GM21737 (cell line): ENCODE data around the gene CNDP1.
"Not testable (repeated sequence)": the region's sequence is repeated elsewhere in the genome, so short reads cannot be mapped to it uniquely, and the experiment has no call there.

Source experiments
- ATAC-seq: cut with Tn5 transposase; IDR thresholded peaks from one replicate; pipeline ENCODE4 v1.9.1; 2021; ENCODE audit warnings: mild to moderate bottlenecking, moderate library complexity; ENCODE audit not compliant: unreplicated experiment

CNDP1 gene

DNA sequence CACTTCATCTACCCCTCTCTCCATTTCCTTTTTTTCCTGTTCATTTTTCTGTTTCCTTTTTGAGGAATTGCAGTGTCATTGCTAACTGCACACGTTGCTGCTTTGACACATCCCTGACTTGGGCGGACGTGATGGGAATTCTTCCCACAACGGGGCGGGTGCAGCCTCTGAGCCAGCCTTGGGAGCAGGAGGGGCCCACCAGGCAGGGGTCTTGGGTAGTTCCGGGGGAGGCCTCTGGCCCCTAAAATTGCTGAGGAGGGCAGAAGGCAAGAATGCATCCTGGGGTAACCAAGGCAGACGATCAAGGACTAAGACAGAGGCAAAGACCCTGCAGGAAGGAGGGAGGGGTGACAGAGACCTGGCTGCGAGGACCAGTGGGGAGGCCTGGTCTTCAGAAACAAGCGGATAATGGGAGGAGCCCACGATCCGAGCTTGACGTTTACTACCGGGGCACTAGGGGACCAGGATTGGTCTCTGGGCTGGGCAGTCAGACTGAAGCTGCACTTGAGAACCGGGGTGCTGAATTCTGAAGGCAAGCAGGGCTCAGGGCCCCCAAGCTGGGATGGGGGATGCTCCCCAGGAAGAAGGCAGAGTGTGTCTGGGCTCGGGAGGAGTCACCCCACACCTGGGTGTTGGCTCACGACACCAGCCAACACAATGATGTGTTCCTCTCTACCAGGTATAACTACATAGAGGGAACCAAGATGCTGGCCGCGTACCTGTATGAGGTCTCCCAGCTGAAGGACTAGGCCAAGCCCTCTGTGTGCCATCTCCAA lies 14.8 kb upstream of the CNDP1 start:
- ATAC-seq = no peak

DNA sequence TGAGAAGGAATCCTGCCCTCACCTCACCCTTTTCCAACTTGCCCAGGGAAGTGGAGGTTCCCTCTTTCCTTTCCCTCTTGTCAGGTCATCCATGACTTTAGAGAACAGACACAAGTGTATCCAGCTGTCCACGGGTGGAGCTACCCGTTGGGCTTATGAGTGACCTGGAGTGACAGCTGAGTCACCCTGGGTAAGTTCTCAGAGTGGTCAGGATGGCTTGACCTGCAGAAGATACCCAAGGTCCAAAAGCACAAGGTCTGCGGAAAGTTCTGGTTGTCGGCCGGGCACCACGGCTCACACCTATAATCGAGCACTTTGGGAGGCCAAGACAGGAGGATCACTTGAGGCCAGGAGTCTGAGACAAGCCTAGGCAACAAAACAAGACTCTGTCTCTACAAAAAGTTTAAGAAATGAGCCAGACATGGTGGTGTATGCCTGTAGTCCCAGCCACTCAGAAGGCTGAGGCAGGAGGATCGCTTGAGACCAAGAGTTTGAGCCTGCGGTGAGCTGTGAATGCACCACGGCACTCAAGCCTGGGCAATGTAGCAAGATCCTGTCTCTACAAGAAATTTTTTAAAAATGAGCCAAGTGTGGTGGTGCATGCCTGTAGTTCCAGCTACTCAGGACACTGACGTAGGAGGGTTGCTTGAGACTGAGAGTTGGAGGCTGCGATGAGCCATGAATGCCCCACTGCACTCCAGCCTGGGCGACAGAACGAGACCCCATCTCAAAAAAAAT lies 14.0 kb upstream of the CNDP1 start:
- no peak for ATAC-seq

DNA sequence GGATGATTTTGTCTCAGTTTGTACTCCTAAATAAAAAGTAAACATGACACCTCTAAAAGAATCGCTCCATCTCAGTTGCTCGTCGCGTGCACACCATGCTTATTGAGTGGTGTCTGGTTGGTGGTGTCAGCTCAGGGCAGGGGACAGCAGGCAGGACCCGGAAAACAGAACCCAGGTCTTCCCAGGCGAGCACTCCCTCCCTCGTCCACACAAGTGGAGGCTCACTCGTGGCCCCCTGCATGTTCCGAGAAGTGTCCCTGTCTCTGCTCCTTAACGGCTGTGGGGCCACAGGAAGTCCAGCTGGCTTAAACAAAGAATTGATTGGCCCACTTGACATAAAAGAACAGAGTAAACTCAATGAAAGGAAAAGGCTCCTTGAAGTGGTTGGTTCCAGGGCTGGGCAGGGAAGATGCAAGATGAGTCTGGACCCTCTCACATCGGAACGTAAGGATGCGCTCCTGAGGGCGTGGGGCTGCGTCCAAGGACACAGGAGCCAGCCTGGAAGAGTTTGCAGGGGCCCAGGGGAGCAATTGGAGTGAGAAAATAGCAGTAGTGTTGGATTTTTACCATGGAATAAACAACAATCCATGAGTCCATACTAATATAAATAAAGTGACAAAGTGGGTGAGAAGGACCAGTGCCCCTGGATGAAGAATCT lies 13.1 kb upstream of the CNDP1 start:
- ATAC-seq = no peak

DNA sequence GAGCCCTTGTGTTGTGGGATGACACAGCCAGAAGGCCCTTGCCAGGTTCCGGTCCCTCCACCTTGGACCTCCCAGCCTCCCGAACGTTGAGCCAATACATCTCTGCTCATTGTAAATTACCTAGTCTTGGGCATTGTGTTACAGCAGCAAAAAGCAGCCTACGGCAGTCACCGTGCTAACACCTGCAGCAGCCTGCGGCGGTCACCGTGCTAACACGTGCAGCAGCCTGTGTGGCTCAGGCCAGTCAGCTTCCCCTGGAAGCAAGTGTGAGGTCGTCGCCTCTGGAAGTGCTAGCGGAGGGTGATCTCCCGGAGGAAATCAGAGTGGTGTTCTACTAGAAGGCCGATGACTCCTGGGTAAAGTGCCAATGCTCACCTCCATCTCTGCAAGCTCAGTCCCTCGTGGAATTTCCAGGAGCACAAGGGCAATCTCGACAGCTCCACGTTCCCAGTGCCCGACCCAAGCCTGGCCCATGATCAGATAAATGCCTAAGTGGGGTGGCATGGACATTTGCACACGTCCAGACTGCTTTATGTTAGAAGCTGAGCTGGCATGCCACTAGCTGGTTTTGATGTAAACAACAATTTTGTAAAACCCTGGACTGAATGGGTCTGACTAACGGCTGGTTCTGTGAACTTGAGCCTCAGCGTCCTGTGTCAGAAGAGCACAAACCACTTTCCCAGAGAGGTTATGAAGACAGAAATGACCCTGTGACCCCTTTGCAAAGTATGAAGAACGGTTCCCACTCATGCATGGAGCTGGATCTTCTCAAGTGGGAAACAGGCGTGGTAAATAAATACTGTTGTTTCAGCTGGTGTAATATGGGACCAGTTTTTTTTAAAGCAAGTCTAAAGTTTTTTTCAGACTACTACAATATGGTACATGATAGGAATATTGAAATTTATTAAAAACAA lies 11.4 kb upstream of the CNDP1 start:
- no peak for ATAC-seq

DNA sequence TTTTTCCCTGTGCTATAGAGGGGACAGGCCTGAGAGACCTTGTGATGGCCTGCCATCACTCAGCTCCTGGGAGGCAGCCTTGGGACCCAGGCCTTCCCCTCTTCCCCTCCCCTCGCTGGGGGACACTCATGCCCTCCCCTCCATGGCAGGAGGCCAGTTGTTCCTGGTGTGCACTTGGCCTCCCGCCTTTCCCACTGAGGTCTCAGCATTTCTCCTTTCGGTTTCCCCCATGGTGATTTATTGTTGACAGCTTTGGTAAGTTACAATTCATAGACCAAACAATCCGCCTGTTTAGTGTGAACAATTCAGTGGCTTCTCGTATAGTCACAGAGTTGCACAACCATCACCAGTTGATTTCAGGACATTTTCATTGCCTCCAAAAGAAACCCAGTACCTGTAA lies 10.2 kb upstream of the CNDP1 start:
- ATAC-seq = no peak

DNA sequence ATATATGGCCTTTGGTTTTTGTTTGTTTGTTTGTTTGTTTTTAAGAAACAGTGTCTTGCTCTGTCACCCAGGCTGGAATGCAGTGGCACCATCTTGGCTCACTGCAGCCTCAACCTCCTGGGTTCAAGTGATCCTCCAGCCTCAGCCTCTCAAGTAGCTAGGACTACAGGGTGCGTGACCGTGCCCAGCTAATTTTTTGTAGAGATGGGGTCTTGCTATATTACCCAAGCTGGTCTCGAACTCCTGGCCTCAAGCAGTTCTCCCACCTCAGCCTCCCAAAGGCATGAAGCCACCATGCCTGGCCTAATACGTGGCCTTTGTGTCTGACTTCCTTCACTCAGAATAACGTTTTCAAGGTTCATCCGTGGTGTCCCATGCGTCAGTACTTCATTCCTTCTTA lies 9.4 kb upstream of the CNDP1 start:
- ATAC-seq = not testable (repeated sequence)

DNA sequence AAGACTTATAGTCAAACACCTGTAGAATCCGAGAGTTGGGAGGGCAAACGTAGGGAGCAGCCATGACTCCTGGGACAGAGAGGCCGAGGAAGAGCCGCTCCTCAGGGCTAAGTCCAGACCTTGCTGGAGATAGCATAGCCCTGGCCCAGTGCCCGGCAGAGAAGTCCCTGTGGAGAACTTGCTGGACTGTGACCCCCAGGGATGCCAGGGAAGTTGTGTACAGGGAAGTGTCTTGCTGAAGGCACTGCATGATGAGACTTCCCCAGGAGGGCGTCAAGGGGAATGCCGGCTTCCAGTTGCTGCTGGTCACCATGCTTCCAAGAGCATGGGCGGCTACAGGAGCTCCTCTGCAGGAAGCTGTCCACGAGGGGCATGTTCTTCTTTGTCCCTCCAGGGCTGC lies 8.6 kb upstream of the CNDP1 start:
- no peak for ATAC-seq

DNA sequence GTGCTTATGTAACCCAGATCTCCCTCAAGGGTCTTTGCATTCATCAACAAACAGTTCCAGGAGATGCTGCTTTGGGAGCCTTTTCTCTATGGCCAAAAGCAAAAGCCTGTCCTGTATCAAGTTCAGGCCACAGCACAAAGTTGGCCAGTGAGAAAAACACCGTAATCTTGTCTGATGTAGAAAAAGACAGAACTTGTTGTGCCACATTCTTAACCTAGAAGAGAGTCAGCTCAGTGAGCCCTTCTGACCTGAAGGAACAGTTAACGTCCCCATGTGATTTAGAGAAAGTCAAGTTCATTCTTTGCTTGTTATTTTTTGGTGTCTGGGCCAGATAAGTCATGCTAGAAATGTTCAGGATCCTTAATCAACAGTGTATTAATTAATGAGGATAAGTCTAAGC lies 7.8 kb upstream of the CNDP1 start:
- ATAC-seq = no peak

DNA sequence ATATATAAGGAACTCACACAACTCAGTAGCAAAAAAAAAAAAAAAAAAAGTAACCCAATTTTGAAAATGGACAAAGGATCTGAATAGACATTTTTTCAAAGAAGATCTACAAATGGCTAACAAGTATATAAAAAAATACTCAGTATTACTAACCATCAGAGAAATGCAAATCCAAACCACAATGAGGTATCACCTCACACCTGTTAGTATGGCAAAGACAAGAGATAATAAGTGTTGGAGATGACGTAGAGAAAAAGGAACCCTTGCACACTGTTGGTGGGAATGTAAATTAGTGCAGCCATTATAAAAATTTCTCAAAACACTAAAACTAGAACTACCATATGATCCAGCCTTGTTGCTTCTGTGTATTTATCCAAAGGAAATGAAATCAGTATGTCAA lies 5.8 kb upstream of the CNDP1 start:
- ATAC-seq = no peak

DNA sequence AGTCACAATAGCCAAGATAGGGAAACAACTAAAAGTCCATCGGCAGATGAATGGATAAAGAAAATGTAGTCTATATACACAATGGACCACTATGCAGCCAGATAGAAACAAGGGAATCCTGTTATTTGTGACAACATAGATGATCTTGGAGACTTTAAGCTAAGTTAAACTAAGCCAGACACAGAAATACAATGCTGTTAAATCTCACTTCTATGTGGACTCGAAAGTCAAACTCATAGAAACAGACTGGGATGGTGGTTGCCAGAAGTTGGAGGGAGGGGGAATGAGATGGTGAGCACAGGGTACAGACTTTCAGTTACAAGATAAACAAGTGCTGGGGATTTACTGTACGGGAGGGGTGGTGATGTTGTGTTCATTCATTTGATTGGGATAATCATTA lies 5.4 kb upstream of the CNDP1 start:
- no peak for ATAC-seq

DNA sequence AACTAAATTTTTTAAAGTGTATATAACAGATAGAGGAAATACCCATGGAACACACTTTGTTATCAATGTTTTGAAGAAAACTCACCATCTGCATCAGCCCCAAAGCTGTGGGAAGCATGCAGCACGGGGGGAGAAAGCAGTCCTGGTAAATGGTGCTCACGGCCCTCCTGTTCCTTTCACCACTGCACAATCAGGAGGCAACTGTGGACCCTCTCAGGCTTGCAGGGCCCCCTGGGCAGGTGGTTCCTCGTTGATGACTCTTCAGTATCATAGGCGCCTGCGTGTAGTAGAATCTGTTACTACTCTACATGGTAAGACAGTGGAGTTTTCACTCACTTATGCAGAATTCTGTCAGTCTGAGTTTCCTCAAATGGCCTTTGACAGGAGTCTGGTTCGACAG lies 4.9 kb upstream of the CNDP1 start:
- ATAC-seq = no peak

DNA sequence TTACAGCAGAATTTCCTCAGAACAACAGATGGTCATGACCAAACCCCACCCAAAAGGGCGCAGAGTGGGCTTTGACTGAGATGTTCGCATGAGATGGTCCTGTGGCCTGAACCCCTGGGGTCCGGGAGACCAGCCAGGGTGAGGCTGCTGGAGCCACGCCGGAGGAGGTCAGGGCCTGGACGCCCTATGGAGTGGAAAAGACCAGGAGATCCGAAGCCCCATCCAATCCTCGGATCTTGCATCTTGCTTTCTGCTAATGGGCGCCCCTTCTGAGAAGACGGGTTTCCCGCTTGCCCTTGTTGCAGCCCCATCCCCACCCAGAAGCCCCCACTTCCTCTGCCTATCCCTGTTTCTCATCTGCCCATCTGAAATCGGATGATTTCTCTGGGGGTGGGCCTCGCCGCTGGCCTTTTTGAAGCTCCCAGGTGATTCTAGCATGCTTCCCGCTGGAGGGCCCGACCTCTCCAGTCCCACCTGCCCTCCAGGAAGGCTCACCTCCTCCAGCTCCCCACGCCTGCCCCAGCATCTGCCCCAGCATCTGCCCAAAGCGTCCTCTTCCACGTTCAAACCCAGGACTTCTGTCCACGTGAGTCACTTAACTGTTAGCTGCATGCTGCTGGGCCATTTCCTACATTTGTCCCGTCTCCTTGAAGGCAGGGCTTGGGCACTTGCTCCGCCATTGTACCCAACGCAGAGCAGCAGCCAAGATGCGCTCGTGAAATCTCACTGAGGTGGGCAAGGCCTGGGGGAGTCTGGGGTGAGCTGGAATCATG lies 4.3 kb upstream of the CNDP1 start:
- no peak for ATAC-seq

DNA sequence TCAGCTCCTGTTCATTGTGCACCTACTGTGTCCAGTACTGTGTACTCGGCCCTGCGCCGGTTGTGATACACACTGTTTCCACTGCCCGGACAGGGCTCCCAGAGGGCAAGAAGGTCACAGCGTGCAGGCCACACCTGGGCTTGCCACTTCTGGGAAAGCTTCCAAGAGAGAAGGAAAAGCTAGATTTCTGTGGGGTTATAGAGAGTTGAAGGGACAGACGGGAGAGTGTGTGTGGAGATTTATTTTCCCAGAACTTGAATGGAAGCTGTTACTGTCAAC lies 3.8 kb upstream of the CNDP1 start:
- no peak for ATAC-seq

DNA sequence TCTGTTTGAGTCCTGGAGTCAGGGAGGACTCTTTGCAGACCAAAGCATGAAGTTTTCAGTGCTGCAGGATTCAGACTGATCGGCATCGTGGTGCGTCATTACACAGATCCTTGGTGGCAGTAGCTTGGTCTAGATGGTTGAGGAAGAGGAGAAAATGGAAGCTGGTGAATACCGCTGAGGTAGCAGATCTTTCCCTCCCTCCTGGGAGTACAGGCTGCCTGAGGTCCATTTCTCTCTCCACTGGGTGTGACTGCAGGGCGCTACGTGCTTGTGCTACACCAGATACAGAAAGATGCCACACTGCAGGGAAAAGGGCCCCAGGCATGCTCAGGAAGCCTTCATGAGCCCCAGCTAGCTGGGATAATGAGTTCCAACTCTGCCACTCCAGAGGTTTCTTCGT lies 3.3 kb upstream of the CNDP1 start:
- ATAC-seq = no peak

DNA sequence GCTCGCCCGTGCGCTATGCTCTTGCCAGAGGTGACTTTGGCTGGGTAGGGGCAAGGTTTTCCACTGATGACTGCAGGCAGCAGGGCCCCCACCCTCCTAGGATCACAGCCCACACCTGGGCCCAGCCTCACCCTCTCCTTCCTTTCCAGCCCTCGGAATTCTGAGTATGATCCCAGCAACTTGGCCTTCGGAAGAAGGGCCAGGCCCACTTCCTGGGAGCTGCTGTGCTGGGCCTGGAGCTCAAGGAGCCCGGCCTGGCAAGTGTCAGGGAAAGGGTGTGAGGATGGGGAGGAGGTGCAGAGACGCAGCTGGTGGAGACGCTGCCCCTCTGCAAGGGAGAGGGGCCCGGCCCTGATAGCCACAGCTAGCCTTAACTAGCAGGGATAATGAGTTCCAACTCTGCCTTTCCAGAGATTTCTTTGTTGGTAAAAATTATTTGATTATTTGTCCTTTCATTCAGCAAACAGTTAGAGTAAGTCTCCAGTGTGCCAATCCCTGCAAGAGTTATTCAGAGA lies 1.7 kb upstream of the CNDP1 start:
- no peak for ATAC-seq

DNA sequence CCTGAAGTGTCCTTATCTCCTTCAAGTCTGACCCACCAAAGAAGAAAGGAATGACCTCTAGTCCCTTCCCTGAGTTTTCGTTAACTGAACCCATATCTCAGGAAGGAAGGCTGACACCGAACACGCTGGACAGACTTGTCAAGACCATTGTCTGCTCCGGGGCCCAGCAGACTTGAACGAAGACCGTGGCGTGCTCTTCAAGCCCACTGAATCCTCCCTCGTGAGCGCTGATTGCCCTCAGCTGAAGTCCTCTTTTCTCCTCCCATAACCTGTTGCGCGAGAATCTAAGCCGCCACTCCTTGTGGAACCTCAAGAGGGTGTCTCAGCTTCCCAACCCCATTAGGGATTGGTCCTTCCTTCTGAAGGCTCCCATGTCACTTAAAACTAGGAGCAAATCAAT lies 634 bp upstream of the CNDP1 start:
- no peak for ATAC-seq

DNA sequence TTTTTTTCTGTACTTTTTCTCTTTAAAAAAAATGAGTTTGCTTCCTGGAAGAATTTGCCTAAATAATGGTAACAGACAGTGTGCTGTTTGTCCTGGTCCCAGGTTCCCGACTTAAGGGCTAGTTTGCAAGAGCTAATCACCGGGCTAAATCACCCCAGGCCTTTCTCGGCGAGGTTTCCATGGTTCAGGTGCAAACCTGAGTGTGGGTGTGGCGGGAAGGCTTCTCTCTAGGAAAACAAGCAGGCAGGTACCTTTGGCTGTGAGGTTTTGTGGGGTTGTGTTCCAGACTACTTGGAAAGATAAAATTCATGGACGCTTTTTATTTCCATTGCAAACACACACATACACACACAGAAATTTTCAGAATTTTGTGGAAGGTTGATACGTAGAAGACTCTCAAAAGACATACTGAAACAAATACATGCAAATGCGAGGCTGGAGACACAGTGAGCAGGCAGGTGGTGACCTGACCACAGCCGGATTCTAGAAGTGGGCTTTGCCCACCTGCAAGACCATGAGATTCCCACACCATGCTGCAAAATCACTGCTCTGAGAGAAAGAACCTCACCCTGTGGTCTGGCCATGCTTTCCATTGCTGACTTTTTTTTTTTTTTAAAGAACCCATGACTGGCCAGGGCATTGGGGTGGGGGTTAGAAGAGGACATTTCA lies 815 bp downstream of the CNDP1 start:
- ATAC-seq = no peak

DNA sequence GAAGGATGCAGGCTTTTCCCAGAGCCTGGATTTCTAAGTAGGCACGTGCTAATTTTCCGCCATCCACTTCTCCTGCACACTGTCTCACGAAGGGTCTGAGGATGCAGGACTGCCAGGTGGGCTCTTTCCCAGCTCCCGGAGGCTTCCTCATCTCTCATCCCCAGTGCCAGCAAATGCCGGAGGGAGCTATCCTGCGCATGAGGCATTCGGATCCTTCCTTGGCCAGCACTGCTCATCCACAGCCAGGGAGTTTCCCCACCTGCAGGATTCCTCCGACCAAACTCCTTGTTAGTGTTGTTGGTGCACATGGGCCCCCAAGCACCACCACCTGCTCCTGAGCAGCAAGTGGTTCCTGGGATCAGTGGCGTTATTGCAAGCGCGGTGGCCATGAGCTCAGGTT lies 5.0 kb downstream of the CNDP1 start:
- ATAC-seq = no peak

DNA sequence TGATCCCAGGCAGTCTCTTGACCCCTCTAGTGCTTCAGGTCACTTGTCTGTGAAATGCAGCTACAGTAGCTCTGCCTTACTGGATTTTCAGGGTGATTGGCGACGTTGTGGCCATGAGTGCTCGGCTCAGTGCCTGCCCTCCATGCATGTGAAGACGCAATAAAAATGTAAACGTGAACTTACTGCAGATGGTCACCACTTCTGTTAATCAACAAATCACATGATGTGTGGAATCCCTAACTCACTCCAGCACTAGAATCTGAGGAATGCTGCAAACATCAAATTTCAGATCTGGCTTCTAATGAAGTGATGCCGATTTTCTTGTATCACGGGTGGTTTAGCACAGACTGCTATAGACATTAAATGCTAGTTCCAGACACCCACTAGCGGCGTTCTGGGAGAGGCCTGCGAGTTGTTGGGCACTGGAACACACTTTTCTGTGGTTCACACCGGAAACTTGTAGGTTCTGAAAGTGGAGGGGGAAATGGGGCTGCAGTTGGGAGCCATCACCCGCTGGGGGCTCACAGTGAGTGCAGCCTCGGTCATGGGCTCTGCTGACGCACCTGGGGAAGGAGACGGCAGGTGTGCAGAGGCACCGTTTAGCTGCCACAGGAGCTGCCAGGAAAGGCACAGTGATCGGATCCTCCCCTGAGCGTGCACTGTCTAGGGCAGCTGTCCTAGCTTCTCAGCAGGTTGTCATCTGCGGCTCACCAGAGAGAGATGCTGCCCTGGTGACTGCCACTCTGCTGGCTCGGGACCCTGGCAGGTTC lies 6.5 kb downstream of the CNDP1 start:
- ATAC-seq = no peak
